Fibroblast of lung (primary cell): ENCODE measurements around the gene SLC6A20. TPM values are rescaled to one million over a fixed set of nuclear protein-coding genes. Genes with fewer than 3 reads are reported as not detected.

Experiments
- DNase-seq, 2 donors: peaks; one replicate each; pipeline versions ENCODE4 v3.0.0 to v3.0.0-alpha.2; 2010; ENCODE audit warnings: low read depth in 2 of 2
- H2AFZ ChIP-seq: 2 replicates; pipeline ENCODE4 v1.5.1; 2012; ENCODE audit warnings: low read length, control low read depth, inconsistent platforms
- H3K27ac ChIP-seq: 2 replicates; pipeline ENCODE4 v1.5.1; 2011; ENCODE audit warnings: low read length, control low read depth; ENCODE audit not compliant: insufficient read depth
- H3K27me3 ChIP-seq: 2 replicates; pipeline ENCODE4 v1.5.1; 2011; ENCODE audit warnings: mild to moderate bottlenecking, low read length; ENCODE audit not compliant: control insufficient read depth, insufficient read depth
- H3K36me3 ChIP-seq: 2 replicates; pipeline ENCODE4 v1.5.1; 2011; ENCODE audit warnings: low read length; ENCODE audit not compliant: control insufficient read depth, insufficient read depth
- H3K4me1 ChIP-seq: 2 replicates; pipeline ENCODE4 v1.5.1; 2011; ENCODE audit warnings: low read length; ENCODE audit not compliant: control insufficient read depth, insufficient read depth; ENCODE audit errors: extremely low read depth
- H3K4me2 ChIP-seq: 2 replicates; pipeline ENCODE4 v1.5.1; 2011; ENCODE audit warnings: low read length, control low read depth; ENCODE audit not compliant: insufficient read depth; ENCODE audit errors: extremely low read depth
- H3K4me3 ChIP-seq, 4 experiments: fragments of 200-600 bp in 1 of 4; sonication (generic) in 1 of 4; replicated peaks in 1 of 4; 2 replicates each; pipeline ENCODE4 v1.5.1; 2011 to 2016; ENCODE audit warnings: low read length in 4 of 4, low read depth in 3 of 4, mild to moderate bottlenecking in 3 of 4, control low read depth in 2 of 4, inconsistent platforms in 1 of 4, mixed read lengths in 1 of 4; ENCODE audit not compliant: insufficient read depth in 1 of 4; ENCODE audit errors: control extremely low read depth in 1 of 4
- H3K79me2 ChIP-seq: 2 replicates; pipeline ENCODE4 v1.5.1; 2012; ENCODE audit warnings: mild to moderate bottlenecking, low read length, inconsistent platforms; ENCODE audit not compliant: control insufficient read depth, insufficient read depth
- H3K9ac ChIP-seq: 2 replicates; pipeline ENCODE4 v1.5.1; 2011; ENCODE audit warnings: mild to moderate bottlenecking, low read length, control low read depth; ENCODE audit not compliant: insufficient read depth
- H3K9me3 ChIP-seq: 2 replicates; pipeline ENCODE4 v1.5.1; 2012; ENCODE audit warnings: low read depth, low read length; ENCODE audit not compliant: control insufficient read depth, insufficient read depth
- H4K20me1 ChIP-seq: 2 replicates; pipeline ENCODE4 v1.5.1; 2011; ENCODE audit warnings: low read length; ENCODE audit not compliant: control insufficient read depth, insufficient read depth; ENCODE audit errors: extremely low read depth
- EZH2 ChIP-seq: IDR thresholded peaks from 2 replicates; pipeline ENCODE4 v1.5.1; 2012; ENCODE audit warnings: low read length, control low read depth, mild to moderate bottlenecking; ENCODE audit errors: missing control alignments
- polyA plus RNA-seq, 2 donors: library from polyadenylated mRNA; depleted of rRNA in 1 of 2; stranded (reverse) in 1 of 2; unstranded in 1 of 2; fragments of >200 nt; gene quantifications; 2 replicates each; pipeline ENCODE4 v1.2.1, GENCODE V29; 2011 to 2012; ENCODE audit warnings: missing spikeins in 1 of 2
- total RNA-seq: library from RNA; depleted of rRNA; stranded (reverse); fragments of >200 nt; gene quantifications from 2 replicates; pipeline ENCODE4 v1.2.1, GENCODE V29; 2014
- TF ChIP-seq, protein P1 (sequence below), 2 donors: IDR thresholded peaks in 1 of 2; conservative IDR thresholded peaks in 1 of 2; 1 replicate in 1 of 2; 2 replicates in 1 of 2; pipeline ENCODE4 v1.5.1; 2011 to 2012; ENCODE audit warnings: low read length in 2 of 2, control low read depth in 1 of 2, inconsistent platforms in 1 of 2, low read depth in 1 of 2, mild to moderate bottlenecking in 1 of 2

Gene SLC6A20
- total and polyA plus RNA-seq, 2 donors (not counting 1 experiment from before 2014, with no cell fraction given): not detected

DNA sequence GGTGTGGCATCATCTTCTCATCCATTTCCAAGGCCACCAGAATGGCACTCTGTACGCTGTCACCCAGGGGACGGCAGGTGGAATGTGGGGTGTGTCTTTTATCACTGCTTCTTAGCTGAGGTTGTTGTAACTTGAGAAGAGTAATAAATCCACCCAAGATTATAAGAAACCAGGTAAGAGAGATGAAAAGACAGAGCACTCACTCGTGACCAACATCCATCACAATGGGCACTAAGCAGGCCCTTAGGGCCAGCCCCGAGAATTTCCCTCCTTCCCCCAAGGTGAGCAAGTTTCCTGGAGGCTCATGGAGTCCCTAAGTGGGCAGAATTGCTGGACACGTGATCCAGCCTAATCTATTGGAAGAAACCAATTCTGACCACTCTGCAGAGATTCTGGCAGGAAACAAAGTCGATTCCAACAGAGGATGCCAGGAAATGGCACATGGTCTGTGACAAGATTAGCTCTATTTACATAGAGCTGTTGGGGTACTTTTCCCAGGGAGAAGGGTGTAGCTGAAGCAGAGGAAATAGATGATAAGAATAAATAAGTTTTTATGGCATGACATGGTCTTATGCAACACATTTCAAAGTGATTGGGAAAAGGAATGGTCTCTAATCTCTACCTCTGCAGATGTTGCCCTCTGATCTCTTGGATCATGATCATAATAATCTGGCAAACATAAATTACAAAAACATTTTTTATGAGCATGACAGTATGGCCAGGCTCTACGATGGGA lies 22.5 kb downstream of the SLC6A20 start:
- H3K4me2 ChIP-seq: no peak overlapping the region
- H3K9ac ChIP-seq: no peak overlapping the region
- H2AFZ ChIP-seq: no peak overlapping the region
- no peak overlapping the region for H3K4me3 ChIP-seq
- H4K20me1 ChIP-seq: no peaks in the 10 kb centered on the region
- H3K4me1 ChIP-seq: no peaks in the 10 kb centered on the region
- H3K79me2 ChIP-seq: no peaks in the 10 kb centered on the region
- DNase-seq: no peak
- H3K9me3 ChIP-seq: no peaks in the 10 kb centered on the region
- no peak overlapping the region for H3K27ac ChIP-seq
- no peaks in the 10 kb centered on the region for H3K36me3 ChIP-seq
- H3K27me3 ChIP-seq: peaks cover 34% of the 10 kb centered on the region
- no peak for TF ChIP-seq EZH2
- TF ChIP-seq, protein P1, sequence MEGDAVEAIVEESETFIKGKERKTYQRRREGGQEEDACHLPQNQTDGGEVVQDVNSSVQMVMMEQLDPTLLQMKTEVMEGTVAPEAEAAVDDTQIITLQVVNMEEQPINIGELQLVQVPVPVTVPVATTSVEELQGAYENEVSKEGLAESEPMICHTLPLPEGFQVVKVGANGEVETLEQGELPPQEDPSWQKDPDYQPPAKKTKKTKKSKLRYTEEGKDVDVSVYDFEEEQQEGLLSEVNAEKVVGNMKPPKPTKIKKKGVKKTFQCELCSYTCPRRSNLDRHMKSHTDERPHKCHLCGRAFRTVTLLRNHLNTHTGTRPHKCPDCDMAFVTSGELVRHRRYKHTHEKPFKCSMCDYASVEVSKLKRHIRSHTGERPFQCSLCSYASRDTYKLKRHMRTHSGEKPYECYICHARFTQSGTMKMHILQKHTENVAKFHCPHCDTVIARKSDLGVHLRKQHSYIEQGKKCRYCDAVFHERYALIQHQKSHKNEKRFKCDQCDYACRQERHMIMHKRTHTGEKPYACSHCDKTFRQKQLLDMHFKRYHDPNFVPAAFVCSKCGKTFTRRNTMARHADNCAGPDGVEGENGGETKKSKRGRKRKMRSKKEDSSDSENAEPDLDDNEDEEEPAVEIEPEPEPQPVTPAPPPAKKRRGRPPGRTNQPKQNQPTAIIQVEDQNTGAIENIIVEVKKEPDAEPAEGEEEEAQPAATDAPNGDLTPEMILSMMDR (conservative IDR thresholded peaks at IDR 0.05 in 1 of 2, IDR thresholded peaks at IDR 0.05 in 1 of 2; ENCODE audit: low read depth in 1 of 2, low read length in 2 of 2): no peak

DNA sequence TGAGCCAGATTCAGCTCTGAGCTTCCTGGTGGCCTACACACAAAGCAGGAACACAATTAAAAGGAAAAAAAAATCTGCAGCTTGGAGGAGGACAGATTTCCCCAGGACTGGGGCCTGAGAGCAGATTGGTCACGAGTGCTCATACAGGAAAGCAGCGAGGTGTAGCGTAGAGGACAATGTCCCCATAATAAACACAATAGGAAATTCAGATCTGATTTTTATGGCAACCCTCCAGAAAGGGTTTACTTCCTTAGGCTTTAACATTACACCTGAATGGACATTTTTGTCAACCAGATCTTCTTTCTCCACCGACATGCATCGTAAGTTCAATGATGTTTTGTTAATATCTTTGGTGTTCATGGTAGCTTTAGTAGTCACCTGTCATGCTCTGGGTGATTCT lies 23.3 kb downstream of the SLC6A20 start:
- Histone ChIP-seq H4K20me1 (no peaks in the 10 kb centered on the region), H3K9ac (no peak overlapping the region), H3K4me1 (no peaks in the 10 kb centered on the region), H3K79me2 (no peaks in the 10 kb centered on the region), H3K36me3 (no peaks in the 10 kb centered on the region), H2AFZ (no peak overlapping the region), H3K9me3 (no peaks in the 10 kb centered on the region), H3K4me2 (no peak overlapping the region), H3K4me3 (no peak overlapping the region), H3K27me3 (peaks cover 35% of the 10 kb centered on the region), H3K27ac (no peak overlapping the region)
- DNase-seq: no peak
- TF ChIP-seq, protein P1 (conservative IDR thresholded peaks at IDR 0.05 in 1 of 2, IDR thresholded peaks at IDR 0.05 in 1 of 2; ENCODE audit: low read depth in 1 of 2, low read length in 2 of 2): no peak
- no peak for TF ChIP-seq EZH2

DNA sequence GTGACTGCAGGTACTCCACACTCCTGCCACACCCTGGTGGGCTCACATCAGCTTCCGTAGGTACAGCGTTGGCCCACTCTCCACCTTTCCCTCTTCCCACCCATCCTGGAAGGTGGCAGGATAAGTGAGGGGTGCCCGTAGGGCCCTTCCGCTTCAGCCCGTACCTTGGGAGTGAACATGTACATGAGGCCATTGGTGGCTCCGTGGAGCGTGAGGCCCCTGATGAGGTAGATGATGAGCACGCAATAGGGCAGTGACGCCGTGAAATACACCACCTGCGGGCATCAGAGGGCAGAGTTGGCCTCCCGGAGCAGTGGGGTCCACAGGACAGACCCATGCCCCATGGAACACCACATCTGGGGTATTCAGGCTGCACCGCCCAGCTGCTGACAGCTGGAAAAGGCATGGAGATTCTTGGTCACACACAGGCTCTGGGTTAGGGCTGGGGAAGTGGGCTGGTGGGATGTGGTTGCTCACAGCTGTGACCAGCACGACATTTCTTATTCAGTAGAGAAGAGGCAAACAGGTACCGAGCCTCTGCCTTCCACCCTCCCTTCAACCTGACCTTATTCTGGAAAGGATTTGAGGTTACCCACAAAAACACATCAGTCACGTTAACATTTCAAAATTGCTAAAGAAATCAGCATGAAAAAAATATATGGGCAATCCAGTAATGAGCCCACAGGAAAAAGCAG lies 23.8 kb downstream of the SLC6A20 start:
- Histone ChIP-seq H2AFZ (no peak overlapping the region), H4K20me1 (no peaks in the 10 kb centered on the region), H3K79me2 (no peaks in the 10 kb centered on the region), H3K36me3 (no peaks in the 10 kb centered on the region), H3K9ac (no peak overlapping the region), H3K4me1 (no peaks in the 10 kb centered on the region), H3K9me3 (no peaks in the 10 kb centered on the region), H3K27ac (no peak overlapping the region), H3K27me3 (peaks cover 35% of the 10 kb centered on the region), H3K4me2 (no peak overlapping the region), H3K4me3 (no peak overlapping the region)
- TF ChIP-seq EZH2: no peak
- TF ChIP-seq, protein P1 (conservative IDR thresholded peaks at IDR 0.05 in 1 of 2, IDR thresholded peaks at IDR 0.05 in 1 of 2; ENCODE audit: low read depth in 1 of 2, low read length in 2 of 2): no peak
- DNase-seq: no peak
